ENCODE results near the gene CDY2A. TPM values are rescaled to one million over a fixed set of nuclear protein-coding genes. Genes with fewer than 3 reads are reported as not detected.

CDY2A gene
- not detected for total RNA-seq

GRCh38 chrY:18025487-18025886 lies at the start of gene CDY2A:
Gene CDY2A, plus strand, starts transcription at chrY:18025787. Its CDS starts 328 bp downstream, at chrY:18026115.

Other genes with a start within 250 kb of the CDY2A start
- not detected for gene CDY2B, start 145.6 kb upstream of the CDY2A start, total RNA-seq